ENCODE data around the gene TBCD. TPM values are rescaled to one million over a fixed set of nuclear protein-coding genes. Genes with fewer than 3 reads are reported as not detected.

The TBCD gene
- total RNA-seq, 2 experiments from 2014 or later: 74.5 to 76.9 TPM

- Mint-ChIP-seq H3K36me3 (peaks cover 42% of the 10 kb centered on the region), H3K27ac (no peak overlapping the region), H3K27me3 (no peaks in the 10 kb centered on the region), H3K4me3 (no peak overlapping the region), H3K9me3 (peaks cover 27% of the 10 kb centered on the region), H3K4me1 (peaks cover 25% of the 10 kb centered on the region)
- no peak for DNase-seq
Measured at GRCh38 chr17:82989881-82990280, 238.0 kb downstream of the TBCD start.

- H3K36me3 Mint-ChIP-seq: peaks cover 51% of the 10 kb centered on the region
Measured at GRCh38 chr17:82993005-82993404, 241.1 kb downstream of the TBCD start.

More at GRCh38 chr17:82993005-82993404, 241.1 kb downstream of the TBCD start:
- Mint-ChIP-seq H3K27ac (no peak overlapping the region), H3K4me3 (no peak overlapping the region), H3K9me3 (peaks cover 27% of the 10 kb centered on the region), H3K4me1 (peaks cover 3% of the 10 kb centered on the region), H3K27me3 (no peaks in the 10 kb centered on the region)
- DNase-seq: no peak

Other genes with a start within 250 kb of the TBCD start
- 10 to 100 TPM; 59.4 to 67.2 TPM for gene FOXK2, start 232.3 kb upstream of the TBCD start, total RNA-seq
- gene WDR45B, start 103.6 kb upstream of the TBCD start, total RNA-seq: 10 to 100 TPM; 60.3 to 61.1 TPM
- gene RAB40B, start 53.4 kb upstream of the TBCD start, total RNA-seq: 1 to 10 TPM; 2.1 to 3.1 TPM
- 10 to 100 TPM; 33.6 to 34.1 TPM for gene FN3KRP, start 35.4 kb upstream of the TBCD start, total RNA-seq
- 1 to 10 TPM; 2.4 to 2.5 TPM for gene FN3K, start 16.4 kb upstream of the TBCD start, total RNA-seq
- not detected for gene ZNF750, start 88.0 kb downstream of the TBCD start, total RNA-seq

All from activated naive CD8-positive, alpha-beta T cell treated with anti-CD3 and anti-CD28 coated beads for 36 hours (primary cell).